GM12878 (cell line): ENCODE data around the gene PLA2G2C. TPM values are rescaled to one million over a fixed set of nuclear protein-coding genes. Genes with fewer than 3 reads are reported as not detected.

ENCODE experiments used
- ATAC-seq: fragments of 200-7000 bp; cut with Tn5 transposase; 3 replicates; pipeline ENCODE4 v1.9.1; 2020; ENCODE audit warnings: mild to moderate bottlenecking, moderate library complexity
- BruUV-seq: library from RNA; stranded (reverse); fragments of 400-500 nt; replicated peaks from 2 replicates; lab custom pipeline; 2021; lab: Mats Ljungman, UMichigan
- CTCF ChIA-PET: fragments of 300-600 bp; sonication (Branson Sonifier 250); formaldehyde crosslinking; extraction: SDS; loops from one replicate; lab custom pipeline; 2021; ENCODE audit warnings: inconsistent platforms; lab: Yijun Ruan, JAX
- POLR2A ChIA-PET: fragments of 350-600 bp; formaldehyde crosslinking; extraction: SDS; loops from one replicate; lab custom pipeline; 2021; ENCODE audit warnings: inconsistent platforms; lab: Charles Lee
- RAD21 ChIA-PET: fragments of 300-600 bp; sonication (Branson Sonifier 250); formaldehyde crosslinking; loops from one replicate; lab custom pipeline; 2023; ENCODE audit warnings: antibody characterized with exemption; ENCODE audit not compliant: unreplicated experiment; lab: Charles Lee
- SMC1A ChIA-PET: fragments of 300-600 bp; sonication (Branson Sonifier 250); formaldehyde crosslinking; loops from one replicate; lab custom pipeline; 2023; ENCODE audit not compliant: unreplicated experiment, uncharacterized antibody; lab: Charles Lee
- DNase-seq: peaks from one replicate; pipeline ENCODE4 v3.0.0-alpha.2; 2011; ENCODE audit warnings: low read depth, low spot score
- FAIRE-seq: peaks from 3 replicates; lab custom pipeline; 2011; peaks lifted over from hg19 to GRCh38; lab: Jason Lieb, UNC
- H2AFZ ChIP-seq: 2 replicates; pipeline ENCODE4 v1.6.0; 2011; ENCODE audit warnings: low read depth, low read length, control low read depth; ENCODE audit not compliant: control insufficient read depth
- H3K27ac ChIP-seq: 2 replicates; pipeline ENCODE4 v1.5.1; 2011; ENCODE audit warnings: control low read depth; ENCODE audit not compliant: control insufficient read depth, insufficient read depth
- H3K27me3 ChIP-seq, 2 experiments: replicated peaks in 1 of 2; 2 replicates each; pipeline versions ENCODE4 v1.6.0 to v1.6.1; 2011; ENCODE audit warnings: low read length in 1 of 2; ENCODE audit not compliant: control insufficient read depth in 2 of 2, insufficient read depth in 2 of 2
- H3K36me3 ChIP-seq, 2 experiments: 2 replicates each; pipeline ENCODE4 v1.5.1; 2011; ENCODE audit warnings: low read length in 1 of 2; ENCODE audit not compliant: control insufficient read depth in 2 of 2, insufficient read depth in 2 of 2
- H3K4me1 ChIP-seq: 2 replicates; pipeline ENCODE4 v1.6.1; 2011; ENCODE audit warnings: mild to moderate bottlenecking, low read length, moderate library complexity, mixed read lengths; ENCODE audit not compliant: control insufficient read depth, insufficient read depth
- H3K4me2 ChIP-seq: 2 replicates; pipeline ENCODE4 v1.6.0; 2011; ENCODE audit warnings: control low read depth; ENCODE audit not compliant: control insufficient read depth, insufficient read depth
- H3K4me3 ChIP-seq: fragments of 200-600 bp; sonication (generic); 2 replicates; pipeline ENCODE4 v1.5.1; 2016
- H3K79me2 ChIP-seq: 2 replicates; pipeline ENCODE4 v1.6.0; 2011; ENCODE audit warnings: low read length; ENCODE audit not compliant: control insufficient read depth, insufficient read depth
- H3K9ac ChIP-seq: 2 replicates; pipeline ENCODE4 v1.8.0; 2011; ENCODE audit warnings: low read length, control low read depth, mixed read lengths; ENCODE audit not compliant: control insufficient read depth, insufficient read depth
- H3K9me3 ChIP-seq: replicated peaks from 3 replicates; pipeline ENCODE4 v1.5.1; 2011; ENCODE audit warnings: mild to moderate bottlenecking, low read length; ENCODE audit not compliant: control insufficient read depth, insufficient read depth
- H4K20me1 ChIP-seq: 2 replicates; pipeline ENCODE4 v1.6.0; 2011; ENCODE audit not compliant: control insufficient read depth, insufficient read depth
- BCL11A ChIP-seq: IDR thresholded peaks from 2 replicates; pipeline ENCODE4 v1.6.1; 2011; ENCODE audit warnings: low read depth, low read length
- BRCA1 ChIP-seq: IDR thresholded peaks from 2 replicates; pipeline ENCODE4 v1.6.1; 2011; ENCODE audit warnings: low read depth, low read length, improper control_type of control experiment
- EP300 ChIP-seq, 2 experiments: fragments of 150-350 bp in 1 of 2; IDR thresholded peaks; 2 replicates each; pipeline ENCODE4 v1.6.1; 2011 to 2012; ENCODE audit warnings: low read depth in 2 of 2, low read length in 2 of 2, borderline replicate concordance in 1 of 2, improper control_type of control experiment in 1 of 2, inconsistent platforms in 1 of 2; ENCODE audit not compliant: control insufficient read depth in 1 of 2
- FOXM1 ChIP-seq: IDR thresholded peaks from 2 replicates; pipeline ENCODE4 v1.6.1; 2012; ENCODE audit warnings: low read depth, mild to moderate bottlenecking, inconsistent platforms, low read length, moderate library complexity
- HDAC2 ChIP-seq: fragments of 200-600 bp; sonication (generic); IDR thresholded peaks from 2 replicates; pipeline ENCODE4 v1.6.1; 2017
- HDGF ChIP-seq: fragments of 450-650 bp; IDR thresholded peaks from 2 replicates; pipeline ENCODE4 v1.6.1; 2016; ENCODE audit warnings: antibody characterized with exemption
- JUNB ChIP-seq: IDR thresholded peaks from 2 replicates; pipeline ENCODE4 v1.6.1; 2016; ENCODE audit warnings: antibody characterized with exemption, mild to moderate bottlenecking
- MTA2 ChIP-seq: fragments of 450-650 bp; IDR thresholded peaks from 2 replicates; pipeline ENCODE4 v1.6.1; 2016; ENCODE audit warnings: low read depth, mild to moderate bottlenecking, moderate library complexity
- NFXL1 ChIP-seq: fragments of 450-650 bp; IDR thresholded peaks from 2 replicates; pipeline ENCODE4 v1.6.1; 2017; ENCODE audit warnings: antibody characterized with exemption, mild to moderate bottlenecking, borderline replicate concordance
- NR2C2 ChIP-seq: IDR thresholded peaks from 2 replicates; pipeline ENCODE4 v1.6.1; 2011; ENCODE audit warnings: borderline replicate concordance, low read depth; ENCODE audit not compliant: control insufficient read depth, insufficient read length
- PML ChIP-seq: IDR thresholded peaks from 2 replicates; pipeline ENCODE4 v1.6.1; 2012; ENCODE audit warnings: low read length, inconsistent platforms
- TAF1 ChIP-seq: IDR thresholded peaks from 2 replicates; pipeline ENCODE4 v1.6.1; 2011; ENCODE audit warnings: mild to moderate bottlenecking, low read depth, low read length, borderline replicate concordance
- ZNF622 ChIP-seq: fragments of 450-650 bp; IDR thresholded peaks from 2 replicates; pipeline ENCODE4 v1.6.1; 2017; ENCODE audit warnings: mild to moderate bottlenecking, inconsistent platforms
- WGBS: methylation state at CpG from one replicate; pipeline ENCODE4 v1.1.6; 2016; ENCODE audit warnings: low lambda C conversion rate; ENCODE audit not compliant: insufficient replicate concordance, insufficient coverage; ENCODE audit errors: missing lambda C conversion rate; 5-methylcytosine and 5-hydroxymethylcytosine counted together
- in situ Hi-C: fragments of 300-500 bp; cut with MboI; formaldehyde crosslinking; loops from 9 replicates; pipeline ENCODE4 v1.14.3; 2018; ENCODE audit warnings: mixed read lengths
- intact Hi-C: fragments of 100-400 bp; cut with micrococcal nuclease; formaldehyde crosslinking; loops from one replicate; pipeline ENCODE4 v1.14.2; 2022; ENCODE audit not compliant: unreplicated experiment
- polyA plus RNA-seq, 11 experiments: library from polyadenylated mRNA; depleted of rRNA in 4 of 11; unstranded in 6 of 11; stranded (reverse) in 5 of 11; fragments of >200 nt; fragmentation: Nextera tagmentation in 4 of 11; fragmentation: Illumina TruSeq in 1 of 11; extraction: Ambion mirVana in 4 of 11; extraction: Trizol in 1 of 11; gene quantifications; 1 replicate in 1 of 11; 2 replicates in 10 of 11; pipeline versions ENCODE4 v1.2.1 to v1.2.3, GENCODE V29; 2011 to 2016; ENCODE audit warnings: inconsistent platforms in 2 of 11, missing spikeins in 2 of 11, low read depth in 1 of 11
- total RNA-seq, 4 experiments: library from RNA; depleted of rRNA in 3 of 4; stranded (reverse); fragments of >200 nt in 3 of 4; fragmentation: Illumina TruSeq in 1 of 4; extraction: Trizol in 1 of 4; gene quantifications; 2 replicates each; pipeline versions ENCODE4 v1.2.1 to v1.2.3, GENCODE V29; 2013 to 2021
- TF ChIP-seq, protein P1 (sequence below): IDR thresholded peaks from 2 replicates; pipeline ENCODE4 v1.6.1; 2011; ENCODE audit warnings: mild to moderate bottlenecking, low read depth, low read length, moderate library complexity; ENCODE audit not compliant: insufficient replicate concordance
- TF ChIP-seq, protein P2 (sequence below): fragments of 450-650 bp; formaldehyde crosslinking; IDR thresholded peaks from 2 replicates; pipeline ENCODE4 v1.4.0; 2022; ENCODE audit warnings: mild to moderate bottlenecking, moderate library complexity

PLA2G2C gene
- total and polyA plus RNA-seq, 10 of the 15 experiments (the other 5 are each of a cell fraction or from before 2014, with no cell fraction given), result 0.05 TPM; not detected in 9

DNA sequence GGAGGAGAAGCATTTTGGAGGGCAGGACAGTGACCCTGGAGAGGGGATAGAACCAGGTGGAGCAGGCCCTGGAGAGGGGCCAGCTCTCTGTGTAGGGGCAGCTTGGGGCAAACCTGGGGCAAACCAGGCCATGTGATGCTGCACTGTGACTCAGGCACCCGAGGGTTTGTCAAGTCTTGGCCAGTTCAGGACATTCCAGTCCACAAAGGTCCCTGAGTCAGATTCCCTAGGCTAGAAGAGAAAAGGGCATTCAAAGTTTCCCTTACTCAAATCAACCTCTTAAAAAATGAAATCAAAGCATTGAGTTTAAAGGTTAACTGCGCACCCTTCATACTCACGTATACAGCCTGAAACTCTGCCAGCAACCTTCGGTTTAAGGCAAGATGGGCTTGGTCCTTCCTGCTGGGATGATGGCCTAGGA is 25.2 kb upstream of the PLA2G2C start (continued):
- TF ChIP-seq, protein P1, sequence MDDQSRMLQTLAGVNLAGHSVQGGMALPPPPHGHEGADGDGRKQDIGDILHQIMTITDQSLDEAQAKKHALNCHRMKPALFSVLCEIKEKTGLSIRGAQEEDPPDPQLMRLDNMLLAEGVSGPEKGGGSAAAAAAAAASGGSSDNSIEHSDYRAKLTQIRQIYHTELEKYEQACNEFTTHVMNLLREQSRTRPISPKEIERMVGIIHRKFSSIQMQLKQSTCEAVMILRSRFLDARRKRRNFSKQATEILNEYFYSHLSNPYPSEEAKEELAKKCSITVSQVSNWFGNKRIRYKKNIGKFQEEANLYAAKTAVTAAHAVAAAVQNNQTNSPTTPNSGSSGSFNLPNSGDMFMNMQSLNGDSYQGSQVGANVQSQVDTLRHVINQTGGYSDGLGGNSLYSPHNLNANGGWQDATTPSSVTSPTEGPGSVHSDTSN, result no peak
- TF ChIP-seq BRCA1 (no peak), NR2C2 (no peak), JUNB (no peak), HDGF (no peak), EP300 (IDR thresholded peaks at IDR 0.05; ENCODE audit: borderline replicate concordance in 1 of 2, control insufficient read depth in 1 of 2, low read depth in 2 of 2, low read length in 2 of 2) (no peak)
- TF ChIP-seq, all 136 proteins: peak for 0

DNA sequence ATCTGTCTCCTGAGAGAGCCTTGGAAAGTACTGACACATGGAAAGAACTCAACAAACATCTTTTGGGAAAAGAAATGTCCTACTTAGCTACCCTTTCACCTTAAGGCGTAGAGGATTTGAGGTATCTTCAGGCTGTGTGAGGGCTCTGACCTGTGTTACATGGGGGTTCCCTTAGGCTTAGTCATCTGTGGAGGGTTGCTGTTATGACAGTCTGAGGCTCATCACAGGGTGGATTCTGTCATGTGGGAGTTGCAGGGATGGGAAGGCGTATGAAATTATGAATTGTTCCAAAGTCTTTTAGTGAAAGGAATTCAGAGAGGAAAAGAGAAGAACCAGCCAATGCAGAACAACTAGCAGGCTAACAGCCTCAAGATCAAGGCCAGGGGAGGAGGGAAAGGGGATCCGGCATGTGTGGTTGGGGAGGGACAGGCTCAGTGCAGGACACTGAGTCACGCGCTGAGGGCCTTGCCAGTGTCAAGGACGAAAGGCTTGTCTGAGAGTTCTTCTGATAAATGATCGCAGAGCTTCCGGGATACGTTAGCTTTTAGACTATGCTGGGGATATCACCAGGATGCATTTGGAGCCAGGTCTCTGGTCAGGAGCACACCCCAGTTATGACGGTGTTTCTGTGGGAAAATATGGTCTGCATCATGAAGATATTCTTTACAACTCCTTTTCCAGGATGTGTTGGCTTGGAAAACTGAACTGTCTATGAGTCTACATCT is 24.6 kb upstream of the PLA2G2C start:
- Histone ChIP-seq H3K27ac (no peak overlapping the region), H3K4me1 (no peaks in the 10 kb centered on the region; the same call in 1 of the 2 replicates), H3K79me2 (no peaks in the 10 kb centered on the region), H3K27me3 (peaks cover 3 to 10% of the 10 kb centered on the region in 2 experiments; a peak in 2 of 4 replicates), H4K20me1 (no peaks in the 10 kb centered on the region), H2AFZ (no peak overlapping the region), H3K36me3 (no peaks in the 10 kb centered on the region), H3K4me2 (no peak overlapping the region), H3K4me3 (no peak overlapping the region), H3K9me3 (no peaks in the 10 kb centered on the region), H3K9ac (no peak overlapping the region)
- ChIA-PET POLR2A (interaction anchor here (0.9 kb wide), 1 partner anchor 16 kb away, joined by 3 read pairs; no protein-coding TSS in a partner anchor), CTCF (interaction anchor here (1.0 kb wide), 1 partner anchor 15 kb away, joined by 3 read pairs; no protein-coding TSS in a partner anchor), RAD21 (no interaction called here), SMC1A (no interaction called here)
- WGBS, result 53% methylated on average over 10 of the region's 10 CpGs
- BruUV-seq, result no TSS peak
- ATAC-seq (peak; percentile 35; the same call in 1 of the 3 replicates), DNase-seq (no peak), FAIRE-seq (no peak)
- no peak for TF ChIP-seq NFXL1
- TF ChIP-seq BCL11A, result no peak
- TF ChIP-seq HDAC2, result no peak
- TF ChIP-seq MTA2, result no peak
- no peak for TF ChIP-seq FOXM1
- TF ChIP-seq ZNF622, result no peak
- TF ChIP-seq PML, result no peak
- TF ChIP-seq, protein P2, sequence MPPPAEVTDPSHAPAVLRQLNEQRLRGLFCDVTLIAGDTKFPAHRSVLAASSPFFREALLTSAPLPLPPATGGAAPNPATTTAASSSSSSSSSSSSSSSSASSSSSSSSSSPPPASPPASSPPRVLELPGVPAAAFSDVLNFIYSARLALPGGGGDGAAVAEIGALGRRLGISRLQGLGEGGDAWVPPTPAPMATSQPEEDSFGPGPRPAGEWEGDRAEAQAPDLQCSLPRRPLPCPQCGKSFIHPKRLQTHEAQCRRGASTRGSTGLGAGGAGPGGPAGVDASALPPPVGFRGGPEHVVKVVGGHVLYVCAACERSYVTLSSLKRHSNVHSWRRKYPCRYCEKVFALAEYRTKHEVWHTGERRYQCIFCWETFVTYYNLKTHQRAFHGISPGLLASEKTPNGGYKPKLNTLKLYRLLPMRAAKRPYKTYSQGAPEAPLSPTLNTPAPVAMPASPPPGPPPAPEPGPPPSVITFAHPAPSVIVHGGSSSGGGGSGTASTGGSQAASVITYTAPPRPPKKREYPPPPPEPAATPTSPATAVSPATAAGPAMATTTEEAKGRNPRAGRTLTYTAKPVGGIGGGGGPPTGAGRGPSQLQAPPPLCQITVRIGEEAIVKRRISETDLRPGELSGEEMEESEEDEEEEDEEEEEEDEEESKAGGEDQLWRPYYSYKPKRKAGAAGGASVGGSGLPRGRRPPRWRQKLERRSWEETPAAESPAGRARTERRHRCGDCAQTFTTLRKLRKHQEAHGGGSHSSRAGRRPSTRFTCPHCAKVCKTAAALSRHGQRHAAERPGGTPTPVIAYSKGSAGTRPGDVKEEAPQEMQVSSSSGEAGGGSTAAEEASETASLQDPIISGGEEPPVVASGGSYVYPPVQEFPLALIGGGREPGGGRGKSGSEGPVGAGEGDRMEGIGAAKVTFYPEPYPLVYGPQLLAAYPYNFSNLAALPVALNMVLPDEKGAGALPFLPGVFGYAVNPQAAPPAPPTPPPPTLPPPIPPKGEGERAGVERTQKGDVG (CRISPR knock-in tag), result no peak
- no peak for TF ChIP-seq TAF1
- in situ Hi-C loops (loop anchor here (5.0 kb wide), 1 partner anchor 281 kb away; no protein-coding TSS in a partner anchor), intact Hi-C loops (loop anchor here (5.0 to 10.0 kb wide), 3 partner anchors 144 to 424 kb away; partner anchors contain the start of gene PINK1)
